ENCODE data around the gene CD177. TPM values are rescaled to one million over a fixed set of nuclear protein-coding genes. Genes with fewer than 3 reads are reported as not detected.
"Not testable (repeated sequence)": the region's sequence is repeated elsewhere in the genome, so short reads cannot be mapped to it uniquely, and the experiment has no call there.

CD177 gene
- total RNA-seq, 2 donors from 2014 or later, result 3.0 to 6.0 TPM

DNA sequence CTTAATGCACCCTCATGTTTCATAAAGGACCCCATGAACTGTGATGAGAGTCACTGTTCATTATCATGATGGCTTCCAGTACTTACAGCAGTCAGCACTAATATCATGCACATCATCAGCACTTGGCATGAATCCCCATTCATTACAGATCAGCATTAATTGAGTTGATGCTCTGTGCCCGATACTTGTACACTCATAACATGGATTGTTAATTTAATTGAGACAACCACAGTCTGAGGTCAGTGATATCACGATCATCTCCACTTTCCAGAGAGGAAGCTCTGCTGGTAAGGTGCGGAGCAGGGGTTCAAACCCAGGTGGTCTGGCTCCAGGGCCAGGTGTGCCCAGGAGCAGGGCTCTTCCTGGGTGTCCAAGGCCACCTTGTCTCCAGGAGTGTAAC, 40.0 kb downstream of the CD177 start:
- 80 to 97% methylated on average over 1 to 3 of the region's 3 CpGs for WGBS, 2 experiments (ENCODE audit: insufficient coverage in 1 of 2, insufficient read length in 1 of 2)
- not testable (repeated sequence) for H3K9me3 ChIP-seq (ENCODE audit: control insufficient read depth, low read length); H3K36me3 ChIP-seq (ENCODE audit: control insufficient read depth, insufficient read depth, low read length); H3K4me1 ChIP-seq (ENCODE audit: control insufficient read depth, insufficient read depth, low read length); H3K4me1 Mint-ChIP-seq; H3K27me3 Mint-ChIP-seq (ENCODE audit: insufficient read depth); H3K9ac ChIP-seq (ENCODE audit: extremely low read depth, low read length, poor library complexity, severe bottlenecking); H3K4me3 ChIP-seq (ENCODE audit: low read length); DNase-seq; H3K36me3 Mint-ChIP-seq (ENCODE audit: low read depth); H3K27ac Mint-ChIP-seq; H3K27me3 ChIP-seq (ENCODE audit: control insufficient read depth, insufficient read depth, low read length, poor library complexity, severe bottlenecking); H3K27ac ChIP-seq (ENCODE audit: low read depth, low read length); H3K4me3 Mint-ChIP-seq
- H3K9me3 Mint-ChIP-seq, result peaks cover 53% of the 10 kb centered on the region

DNA sequence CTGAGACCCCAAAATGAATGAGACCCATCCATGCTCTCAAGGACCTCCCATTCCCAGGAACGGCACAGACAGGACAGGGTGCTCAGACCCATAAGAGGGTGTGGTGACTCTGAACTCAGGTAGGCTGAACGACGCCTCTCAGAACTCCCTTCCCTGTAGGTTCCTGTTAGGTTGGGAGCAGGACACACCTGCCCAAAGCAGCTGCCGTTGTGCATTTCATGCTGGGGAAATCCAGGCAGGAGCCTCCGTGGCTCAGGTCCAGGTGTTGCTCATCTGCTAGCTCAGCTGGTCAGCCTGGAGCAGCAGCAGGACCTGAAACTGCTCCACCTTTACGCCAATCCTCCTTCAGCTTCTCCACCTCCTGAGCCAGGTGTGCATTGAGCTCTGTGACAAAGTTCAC, 42.1 kb downstream of the CD177 start:
- peaks cover 43% of the 10 kb centered on the region for H3K9me3 Mint-ChIP-seq
- TF ChIP-seq, protein P1, sequence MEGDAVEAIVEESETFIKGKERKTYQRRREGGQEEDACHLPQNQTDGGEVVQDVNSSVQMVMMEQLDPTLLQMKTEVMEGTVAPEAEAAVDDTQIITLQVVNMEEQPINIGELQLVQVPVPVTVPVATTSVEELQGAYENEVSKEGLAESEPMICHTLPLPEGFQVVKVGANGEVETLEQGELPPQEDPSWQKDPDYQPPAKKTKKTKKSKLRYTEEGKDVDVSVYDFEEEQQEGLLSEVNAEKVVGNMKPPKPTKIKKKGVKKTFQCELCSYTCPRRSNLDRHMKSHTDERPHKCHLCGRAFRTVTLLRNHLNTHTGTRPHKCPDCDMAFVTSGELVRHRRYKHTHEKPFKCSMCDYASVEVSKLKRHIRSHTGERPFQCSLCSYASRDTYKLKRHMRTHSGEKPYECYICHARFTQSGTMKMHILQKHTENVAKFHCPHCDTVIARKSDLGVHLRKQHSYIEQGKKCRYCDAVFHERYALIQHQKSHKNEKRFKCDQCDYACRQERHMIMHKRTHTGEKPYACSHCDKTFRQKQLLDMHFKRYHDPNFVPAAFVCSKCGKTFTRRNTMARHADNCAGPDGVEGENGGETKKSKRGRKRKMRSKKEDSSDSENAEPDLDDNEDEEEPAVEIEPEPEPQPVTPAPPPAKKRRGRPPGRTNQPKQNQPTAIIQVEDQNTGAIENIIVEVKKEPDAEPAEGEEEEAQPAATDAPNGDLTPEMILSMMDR (conservative IDR thresholded peaks at IDR 0.05), result no peak
- no peak overlapping the region for H3K4me3 Mint-ChIP-seq
- Histone ChIP-seq H3K9ac (ENCODE audit: extremely low read depth, low read length, poor library complexity, severe bottlenecking) (no peak overlapping the region), H3K27ac (ENCODE audit: low read depth, low read length) (no peak overlapping the region), H3K27me3 (ENCODE audit: control insufficient read depth, insufficient read depth, low read length, poor library complexity, severe bottlenecking) (no peaks in the 10 kb centered on the region), H3K4me3 (ENCODE audit: low read length) (no peak overlapping the region), H3K36me3 (ENCODE audit: control insufficient read depth, insufficient read depth, low read length) (no peaks in the 10 kb centered on the region), H3K4me1 (ENCODE audit: control insufficient read depth, insufficient read depth, low read length) (no peaks in the 10 kb centered on the region), H3K9me3 (ENCODE audit: control insufficient read depth, low read length) (no peaks in the 10 kb centered on the region)
- WGBS, 2 experiments (ENCODE audit: insufficient coverage in 1 of 2, insufficient read length in 1 of 2), result 87 to 90% methylated on average over 4 to 6 of the region's 6 CpGs
- no peaks in the 10 kb centered on the region for H3K4me1 Mint-ChIP-seq
- H3K27ac Mint-ChIP-seq, result no peak overlapping the region
- peaks cover 3% of the 10 kb centered on the region for H3K27me3 Mint-ChIP-seq (ENCODE audit: insufficient read depth)
- no peaks in the 10 kb centered on the region for H3K36me3 Mint-ChIP-seq (ENCODE audit: low read depth)
- no peak for DNase-seq

DNA sequence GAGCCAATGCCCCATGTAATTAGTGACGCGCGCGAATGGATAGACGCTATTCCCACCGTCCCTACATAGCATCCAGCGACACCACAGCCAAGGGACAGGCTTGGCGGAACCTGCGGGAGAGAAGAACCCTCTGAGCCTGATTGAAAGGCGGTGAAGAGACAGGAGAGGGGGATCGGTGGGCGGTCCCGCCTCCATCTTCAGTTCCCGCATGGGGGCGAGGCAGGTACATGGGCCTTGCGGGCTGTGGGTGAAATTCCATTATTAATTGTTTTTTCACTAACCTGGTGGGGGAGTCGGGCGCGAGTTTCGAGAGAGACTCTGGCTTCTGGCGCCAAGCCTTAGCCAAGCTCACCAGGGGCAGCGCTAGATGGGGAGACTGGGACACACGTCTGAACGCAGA, 52.8 kb downstream of the CD177 start:
- TF ChIP-seq, protein P1 (conservative IDR thresholded peaks at IDR 0.05), result no peak
- DNase-seq, result peak; percentile 65
- H3K9me3 ChIP-seq (ENCODE audit: control insufficient read depth, low read length), result no peaks in the 10 kb centered on the region
- no peaks in the 10 kb centered on the region for H3K36me3 ChIP-seq (ENCODE audit: control insufficient read depth, insufficient read depth, low read length)
- Mint-ChIP-seq H3K4me3 (peak overlapping the region; percentile 24), H3K9me3 (peaks cover 34% of the 10 kb centered on the region), H3K36me3 (ENCODE audit: low read depth) (no peaks in the 10 kb centered on the region), H3K27ac (no peak overlapping the region), H3K27me3 (ENCODE audit: insufficient read depth) (peaks cover 6% of the 10 kb centered on the region), H3K4me1 (no peaks in the 10 kb centered on the region)
- H3K4me1 ChIP-seq (ENCODE audit: control insufficient read depth, insufficient read depth, low read length), result no peaks in the 10 kb centered on the region
- 93 to 97% methylated on average over 10 to 24 of the region's 24 CpGs for WGBS, 2 experiments (ENCODE audit: insufficient coverage in 1 of 2, insufficient read length in 1 of 2)
- H3K9ac ChIP-seq (ENCODE audit: extremely low read depth, low read length, poor library complexity, severe bottlenecking), result no peak overlapping the region
- H3K27ac ChIP-seq (ENCODE audit: low read depth, low read length), result no peak overlapping the region
- no peak overlapping the region for H3K4me3 ChIP-seq (ENCODE audit: low read length)
- H3K27me3 ChIP-seq (ENCODE audit: control insufficient read depth, insufficient read depth, low read length, poor library complexity, severe bottlenecking), result no peaks in the 10 kb centered on the region

DNA sequence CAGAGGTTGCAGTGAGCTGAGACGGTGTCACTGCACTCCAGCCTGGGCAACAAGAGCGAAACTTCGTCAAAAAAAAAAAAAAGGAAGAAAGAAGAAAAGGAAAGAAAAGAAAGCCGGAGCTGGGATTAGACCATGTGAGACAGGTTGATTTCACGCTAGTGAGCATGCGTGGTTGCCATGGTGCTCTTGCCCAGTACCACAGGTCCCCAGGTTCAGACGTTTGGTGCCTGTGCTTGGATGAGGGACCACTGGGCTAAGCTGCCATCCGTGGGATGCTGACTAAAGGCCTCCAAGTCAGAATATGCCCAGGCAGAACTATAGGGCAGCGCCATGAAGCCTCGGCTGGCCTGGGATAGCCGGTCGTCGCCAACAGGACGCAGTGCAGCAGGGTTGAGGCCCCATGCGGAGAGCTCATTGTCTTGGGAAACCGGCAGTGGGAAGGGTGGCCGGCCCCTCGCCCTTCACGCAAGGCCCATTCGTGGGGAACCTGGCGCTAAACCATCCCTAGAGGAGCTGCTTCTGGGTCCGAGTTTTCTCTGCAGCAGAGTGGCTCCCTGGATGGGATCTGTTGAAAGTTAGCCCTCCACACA, 54.0 kb downstream of the CD177 start:
- H3K36me3 Mint-ChIP-seq (ENCODE audit: low read depth), result no peaks in the 10 kb centered on the region
- H3K4me1 Mint-ChIP-seq, result no peaks in the 10 kb centered on the region
- WGBS, 2 experiments (ENCODE audit: insufficient coverage in 1 of 2, insufficient read length in 1 of 2), result 79 to 86% methylated on average over 18 to 22 of the region's 22 CpGs
- Histone ChIP-seq H3K27ac (ENCODE audit: low read depth, low read length) (no peak overlapping the region), H3K4me1 (ENCODE audit: control insufficient read depth, insufficient read depth, low read length) (no peaks in the 10 kb centered on the region), H3K9ac (ENCODE audit: extremely low read depth, low read length, poor library complexity, severe bottlenecking) (no peak overlapping the region), H3K4me3 (ENCODE audit: low read length) (no peak overlapping the region), H3K9me3 (ENCODE audit: control insufficient read depth, low read length) (peaks cover 3% of the 10 kb centered on the region), H3K36me3 (ENCODE audit: control insufficient read depth, insufficient read depth, low read length) (no peaks in the 10 kb centered on the region), H3K27me3 (ENCODE audit: control insufficient read depth, insufficient read depth, low read length, poor library complexity, severe bottlenecking) (no peaks in the 10 kb centered on the region)
- no peak overlapping the region for H3K27ac Mint-ChIP-seq
- peak; percentile 66 for DNase-seq
- peaks cover 6% of the 10 kb centered on the region for H3K27me3 Mint-ChIP-seq (ENCODE audit: insufficient read depth)
- H3K9me3 Mint-ChIP-seq, result peaks cover 33% of the 10 kb centered on the region
- H3K4me3 Mint-ChIP-seq, result no peak overlapping the region
- TF ChIP-seq, protein P1 (conservative IDR thresholded peaks at IDR 0.05), result no peak
